Activated naive CD4-positive, alpha-beta T cell treated with anti-CD3 and anti-CD28 coated beads, Interleukin-2, amount 50 U/mL, for 72 hours (primary cell): Measurements from ENCODE around the gene SUFU. TPM values are rescaled to one million over a fixed set of nuclear protein-coding genes. Genes with fewer than 3 reads are reported as not detected.

Source experiments
- ATAC-seq, 2 donors: fragments of 150-1000 bp; cut with Tn5 transposase; 2 replicates each; pipeline ENCODE4 v1.10.0; 2021; ENCODE audit warnings: mild to moderate bottlenecking in 2 of 2, moderate library complexity in 2 of 2
- DNase-seq, 2 donors: peaks; one replicate each; pipeline ENCODE4 v3.0.0; 2021 to 2022; ENCODE audit warnings: low spot score in 2 of 2
- H3K27ac Mint-ChIP-seq, 2 donors: one replicate each; pipeline ENCODE4 v1.8.0; 2022; ENCODE audit warnings: mild to moderate bottlenecking in 2 of 2, mixed read lengths in 2 of 2
- H3K36me3 Mint-ChIP-seq, 2 donors: one replicate each; pipeline ENCODE4 v1.8.0; 2022; ENCODE audit warnings: mixed read lengths in 2 of 2
- H3K9me3 Mint-ChIP-seq, 2 donors: one replicate each; pipeline ENCODE4 v1.8.0; 2022; ENCODE audit warnings: mixed read lengths in 2 of 2
- total RNA-seq, 2 donors: library from RNA; stranded (reverse); gene quantifications; one replicate each; pipeline ENCODE4 v1.2.3, GENCODE V29; 2022

Gene SUFU
- total RNA-seq, 2 donors from 2014 or later: 9.1 to 9.9 TPM

DNA sequence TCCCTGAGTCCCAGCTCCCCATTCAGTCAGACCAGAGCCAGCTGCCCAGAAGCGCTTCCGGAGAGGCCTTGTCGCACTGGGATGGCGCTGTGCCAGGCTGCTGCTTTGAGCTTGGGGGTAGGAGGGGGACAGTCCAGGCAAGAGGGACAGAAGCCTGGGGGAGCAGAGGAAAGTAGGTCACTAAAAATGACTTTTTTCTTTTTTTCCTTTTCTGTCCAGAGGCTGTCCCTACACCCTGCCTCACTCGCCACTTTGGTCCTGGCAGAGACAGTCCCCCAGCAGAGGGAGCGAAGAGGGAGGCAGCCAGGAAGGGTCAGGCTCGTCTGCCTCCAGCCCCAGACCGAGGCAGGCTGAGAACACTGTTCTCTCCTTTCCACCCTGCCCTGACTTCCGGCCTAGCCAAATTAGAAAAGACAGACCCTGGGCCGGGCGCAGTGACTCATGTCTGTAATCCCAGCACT lies 124.7 kb downstream of the SUFU start:
- no peaks in the 10 kb centered on the region for H3K36me3 Mint-ChIP-seq
- H3K9me3 Mint-ChIP-seq: no peaks in the 10 kb centered on the region
- ATAC-seq (no peak), DNase-seq (no peak)
- peak overlapping the region in 1 of 2 donors; percentile 50 for H3K27ac Mint-ChIP-seq

DNA sequence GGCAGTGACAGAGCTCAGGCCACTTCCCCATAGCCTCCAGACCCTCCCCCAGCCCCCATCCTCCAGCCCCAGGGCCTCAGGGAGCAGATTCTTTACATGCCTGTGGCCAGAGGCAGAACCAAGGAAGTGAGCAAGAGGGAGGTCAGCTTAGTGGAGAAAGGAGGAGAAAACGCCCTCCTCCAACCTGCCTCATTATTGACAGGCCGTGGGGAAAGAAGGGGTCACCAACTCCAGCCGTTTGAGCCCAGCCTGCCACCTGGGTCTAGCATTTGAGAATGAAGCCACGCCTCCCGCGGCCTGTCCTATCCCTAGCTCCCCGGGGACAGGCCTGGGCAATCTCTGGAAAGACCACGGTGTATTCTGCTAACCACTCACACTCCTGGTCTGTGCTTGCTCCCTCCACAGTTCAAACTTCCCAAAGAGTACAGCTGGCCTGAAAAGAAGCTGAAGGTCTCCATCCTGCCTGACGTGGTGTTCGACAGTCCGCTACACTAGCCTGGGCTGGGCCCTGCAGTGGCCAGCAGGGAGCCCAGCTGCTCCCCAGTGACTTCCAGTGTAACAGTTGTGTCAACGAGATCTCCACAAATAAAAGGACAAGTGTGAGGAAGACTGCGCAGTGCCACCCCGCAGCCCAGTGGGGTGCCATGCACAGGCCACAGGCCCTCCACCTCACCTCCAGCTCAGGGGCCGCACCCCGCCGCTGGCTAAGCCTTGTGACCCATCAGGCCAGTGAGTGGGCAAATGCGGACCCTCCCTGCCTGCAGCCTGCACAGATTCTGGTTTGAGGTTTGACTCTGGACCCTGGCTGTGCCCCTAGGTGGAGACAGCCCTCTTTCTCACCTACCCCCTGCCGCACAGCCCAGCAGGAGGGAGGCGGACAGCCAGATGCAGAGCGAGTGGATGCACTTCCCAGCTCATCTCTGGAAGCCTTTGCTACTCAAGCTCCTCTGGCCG lies 126.2 kb downstream of the SUFU start:
- Mint-ChIP-seq H3K27ac (peak overlapping the region; percentile 28 to 73), H3K9me3 (no peaks in the 10 kb centered on the region), H3K36me3 (no peaks in the 10 kb centered on the region)
- no peak for DNase-seq
- no peak for ATAC-seq

DNA sequence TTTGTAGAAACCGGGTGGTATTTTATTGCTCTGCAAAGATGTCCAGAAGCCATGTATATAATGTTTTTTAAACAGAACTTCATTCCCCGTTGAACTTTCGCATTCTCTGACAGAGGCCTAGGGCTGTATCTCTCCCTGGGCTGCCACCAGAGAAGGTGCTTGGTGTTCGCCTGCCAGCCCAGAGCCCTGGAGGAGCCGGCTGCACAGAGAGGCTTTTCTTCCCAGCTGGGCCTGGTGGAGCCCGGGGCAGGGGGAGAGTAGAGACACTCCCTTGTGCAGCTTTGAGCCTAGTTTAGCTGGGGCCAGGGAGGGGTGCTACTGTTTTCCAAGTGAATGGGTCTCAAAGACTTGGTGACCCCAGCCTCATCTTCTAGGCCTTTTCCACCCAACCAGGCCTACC lies 126.9 kb downstream of the SUFU start:
- DNase-seq: no peak
- ATAC-seq: no peak
- Mint-ChIP-seq H3K27ac (peak overlapping the region; percentile 28 to 73), H3K36me3 (no peaks in the 10 kb centered on the region), H3K9me3 (no peaks in the 10 kb centered on the region)

DNA sequence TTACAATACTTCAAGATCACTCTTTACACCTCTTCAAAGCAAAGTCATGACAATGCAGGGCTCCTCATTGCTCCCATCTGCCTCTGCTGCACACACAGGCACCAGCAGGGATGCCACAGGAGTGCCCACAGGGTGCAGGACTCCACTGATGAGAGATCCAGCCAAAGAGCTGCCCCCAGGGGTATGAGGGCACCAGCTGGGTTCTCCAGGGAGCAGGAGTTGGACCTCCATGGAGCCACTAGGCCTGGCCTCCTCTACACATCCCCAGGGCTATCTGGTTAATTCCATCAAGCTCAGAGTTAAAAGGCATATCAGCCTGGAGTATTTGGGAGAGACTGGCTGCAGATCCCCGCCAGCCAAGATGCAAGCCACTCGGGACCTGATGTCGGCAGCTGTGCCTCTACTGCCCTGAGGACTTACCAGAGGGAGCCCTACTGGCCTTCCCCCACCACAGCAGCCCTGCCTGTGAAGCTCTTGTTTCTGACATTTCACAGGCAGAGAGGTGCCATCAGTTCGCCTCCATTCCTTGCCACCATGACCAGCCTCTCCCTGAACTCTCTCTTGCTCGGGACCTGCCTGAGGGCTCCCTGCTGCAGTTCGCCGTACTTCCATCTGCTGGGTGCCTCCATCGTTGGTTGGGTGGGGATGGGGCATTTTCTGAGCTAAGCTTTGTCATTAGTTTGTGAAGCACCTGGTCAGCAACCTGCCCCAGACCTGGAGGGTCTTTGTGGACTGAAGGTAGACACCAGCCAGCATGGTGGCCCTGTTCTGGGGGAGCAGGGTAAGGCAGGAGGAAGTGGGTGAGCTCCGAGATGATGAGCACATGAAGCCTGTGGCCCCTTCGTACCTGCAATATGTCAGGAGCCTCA lies 128.0 kb downstream of the SUFU start:
- Mint-ChIP-seq H3K9me3 (no peaks in the 10 kb centered on the region), H3K27ac (peak overlapping the region; percentile 46 to 77), H3K36me3 (no peaks in the 10 kb centered on the region)
- DNase-seq (no peak), ATAC-seq (no peak)

DNA sequence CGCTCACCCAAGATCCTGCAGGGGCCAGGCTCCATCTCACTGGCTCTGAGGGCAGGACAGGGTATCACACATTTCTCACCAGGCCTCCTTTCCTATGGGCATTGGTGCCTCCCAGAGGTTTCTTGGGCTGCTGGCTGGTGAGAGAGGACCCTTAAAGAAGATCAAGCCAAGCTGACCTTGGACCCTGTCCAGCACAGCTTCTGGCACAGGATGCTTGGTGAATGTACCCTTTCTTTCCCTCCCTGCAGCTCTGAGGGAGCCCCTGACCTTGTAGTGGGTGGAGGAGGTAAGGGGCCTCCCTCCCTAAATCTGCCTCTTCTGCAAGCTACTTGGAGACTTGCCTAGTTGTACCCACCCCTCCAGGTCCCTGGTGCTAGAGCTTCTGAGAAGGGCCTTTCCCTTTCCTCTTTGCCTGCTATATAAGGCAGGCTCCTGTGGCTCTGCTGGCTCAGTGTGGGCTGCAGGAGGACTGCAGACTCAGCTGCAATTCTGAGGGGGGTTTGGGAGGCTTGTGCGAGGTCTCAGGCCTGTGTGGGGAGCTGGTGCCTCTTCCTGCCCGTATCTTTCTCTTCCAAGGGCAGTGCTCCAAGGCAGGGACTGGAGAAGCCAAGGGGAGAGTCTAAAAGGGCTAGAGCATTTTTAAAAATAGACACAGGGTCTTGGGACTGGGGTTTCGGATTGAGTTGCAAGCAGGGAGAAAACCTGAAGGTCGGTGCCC lies 128.8 kb downstream of the SUFU start:
- Mint-ChIP-seq H3K27ac (peak overlapping the region; percentile 46 to 77), H3K36me3 (no peaks in the 10 kb centered on the region), H3K9me3 (no peaks in the 10 kb centered on the region)
- DNase-seq (no peak), ATAC-seq (peak in 1 of 2 donors; percentile 45)

DNA sequence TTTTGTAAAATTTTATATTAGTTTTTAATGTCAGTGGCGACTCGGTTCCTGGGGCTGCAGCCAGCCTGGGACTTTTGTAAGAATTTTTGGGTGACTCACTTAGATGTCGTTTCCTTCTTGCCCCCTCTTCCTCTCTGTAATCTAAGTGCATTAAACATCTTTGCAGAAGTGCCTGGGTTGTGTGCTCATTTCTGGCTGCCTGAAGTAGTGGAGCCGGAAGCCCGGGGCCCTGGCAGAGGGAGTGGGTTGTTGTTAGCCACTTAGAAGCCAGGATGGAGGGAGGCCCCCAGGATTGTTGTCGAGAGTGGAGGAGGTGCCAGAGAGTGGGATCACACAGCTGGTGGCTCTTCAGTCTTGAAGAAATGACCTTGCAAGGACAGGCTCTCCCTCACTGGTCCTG lies 129.5 kb downstream of the SUFU start:
- peak; percentile 48 to 76 for ATAC-seq
- no peak for DNase-seq
- Mint-ChIP-seq H3K36me3 (no peaks in the 10 kb centered on the region), H3K27ac (peak overlapping the region; percentile 80 to 92), H3K9me3 (no peaks in the 10 kb centered on the region)

DNA sequence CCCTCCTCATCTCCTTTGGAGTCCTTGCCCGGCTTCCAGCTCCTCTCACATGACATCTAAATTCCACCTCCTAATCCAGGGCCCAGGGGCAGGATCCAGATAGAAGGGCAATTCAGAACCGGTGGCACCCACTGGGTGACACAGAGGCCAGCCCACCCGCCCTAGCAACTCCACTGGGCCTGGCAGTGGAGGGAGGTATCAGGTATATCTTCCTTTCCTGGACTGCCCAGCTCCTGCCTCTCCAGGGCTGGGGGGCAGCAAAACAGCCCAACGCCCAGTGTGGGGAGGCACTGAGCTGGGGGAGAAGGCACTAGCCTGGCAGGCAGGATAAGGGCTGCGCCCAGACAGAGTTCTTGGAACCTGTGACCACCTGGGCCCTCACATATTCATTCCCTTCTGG lies 130.1 kb downstream of the SUFU start:
- Mint-ChIP-seq H3K27ac (peak overlapping the region; percentile 80 to 92), H3K9me3 (no peaks in the 10 kb centered on the region), H3K36me3 (no peaks in the 10 kb centered on the region)
- ATAC-seq (no peak), DNase-seq (no peak)

DNA sequence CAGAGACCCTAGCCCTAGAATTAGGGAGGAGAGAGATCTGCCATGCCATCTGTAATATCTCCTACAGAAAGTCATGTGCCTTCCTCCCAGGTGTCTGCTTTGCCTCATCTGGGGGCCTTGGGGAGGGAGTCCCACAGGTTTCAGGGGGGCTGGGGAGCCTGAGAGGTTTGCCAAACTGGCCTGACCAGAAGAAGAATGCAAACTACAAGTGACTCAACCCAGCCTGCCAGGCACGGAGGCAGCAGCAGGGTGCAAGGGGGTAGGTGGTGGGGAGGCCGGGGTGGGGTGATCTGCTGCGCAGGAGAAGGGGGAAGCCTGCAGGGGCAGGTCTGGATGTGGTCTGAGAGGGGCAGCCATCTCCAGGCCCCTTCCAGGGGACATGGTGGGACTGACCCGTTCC lies 130.9 kb downstream of the SUFU start:
- Mint-ChIP-seq H3K36me3 (no peaks in the 10 kb centered on the region), H3K9me3 (no peaks in the 10 kb centered on the region), H3K27ac (peak overlapping the region; percentile 22 to 80)
- DNase-seq: no peak
- no peak for ATAC-seq

DNA sequence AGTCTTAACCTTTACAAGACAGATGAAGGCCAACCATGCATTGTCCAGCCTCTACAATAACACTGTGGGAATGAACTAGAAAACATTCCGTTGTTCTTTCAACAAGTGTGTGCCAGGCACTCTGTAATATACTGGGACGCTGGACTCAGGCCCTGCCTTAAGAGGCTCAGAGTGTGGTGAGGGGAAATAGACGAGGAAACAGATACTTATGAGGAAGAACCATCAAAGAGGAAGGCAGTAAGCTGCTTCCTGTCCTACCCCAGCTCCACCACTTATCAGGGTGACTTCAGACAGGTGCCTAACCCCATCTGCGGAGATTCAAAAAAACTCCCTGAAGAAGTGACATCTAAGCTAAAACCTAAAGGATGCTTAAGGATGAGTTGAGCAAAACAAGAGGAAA lies 131.6 kb downstream of the SUFU start:
- Mint-ChIP-seq H3K27ac (no peak overlapping the region), H3K9me3 (no peaks in the 10 kb centered on the region), H3K36me3 (no peaks in the 10 kb centered on the region)
- DNase-seq (no peak), ATAC-seq (peak; percentile 17 to 49)

DNA sequence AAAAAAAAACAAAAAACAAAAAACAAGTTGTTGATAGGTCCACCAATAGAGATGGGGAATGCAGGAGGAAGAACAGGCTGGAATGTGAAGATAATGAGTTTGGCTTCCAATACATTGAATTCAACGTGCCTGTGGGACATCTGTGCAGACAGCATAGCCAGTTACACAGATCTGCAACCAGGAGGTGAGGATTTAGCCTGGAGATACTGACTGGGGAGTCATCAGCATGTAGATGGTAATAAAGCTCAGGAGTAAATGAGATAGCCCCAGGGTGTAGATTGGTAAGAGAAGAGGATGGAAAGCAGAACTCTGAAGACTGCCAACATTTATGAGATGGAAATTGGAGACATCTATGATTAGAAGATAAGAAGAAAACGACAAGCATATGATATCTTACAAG lies 135.8 kb downstream of the SUFU start:
- Mint-ChIP-seq H3K27ac (no peak overlapping the region), H3K9me3 (no peaks in the 10 kb centered on the region), H3K36me3 (no peaks in the 10 kb centered on the region)
- no peak for DNase-seq
- no peak for ATAC-seq

DNA sequence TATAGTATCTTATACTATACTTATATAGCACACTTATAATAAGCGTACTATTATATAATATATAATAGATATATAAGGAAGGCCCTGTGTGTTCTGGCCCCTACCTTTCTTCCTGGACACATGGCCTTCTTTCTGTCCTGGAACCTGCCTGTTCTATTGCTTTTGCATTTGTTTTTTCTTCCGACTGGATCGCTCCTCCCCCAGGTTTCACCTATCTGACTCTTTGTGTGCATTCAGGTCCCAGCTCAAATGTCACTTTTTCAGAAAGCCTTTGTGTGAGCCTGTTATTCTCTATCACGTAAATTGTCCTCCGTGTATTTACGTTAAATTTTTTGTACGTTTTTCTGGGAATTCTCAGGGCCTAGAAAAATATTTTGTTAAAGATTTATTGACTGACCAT lies 137.6 kb downstream of the SUFU start:
- H3K9me3 Mint-ChIP-seq: no peaks in the 10 kb centered on the region
- peaks cover 9 to 18% of the 10 kb centered on the region in 2 donors for H3K36me3 Mint-ChIP-seq
- H3K27ac Mint-ChIP-seq: peak overlapping the region; percentile 86 to 93
- ATAC-seq: no peak
- DNase-seq: no peak

DNA sequence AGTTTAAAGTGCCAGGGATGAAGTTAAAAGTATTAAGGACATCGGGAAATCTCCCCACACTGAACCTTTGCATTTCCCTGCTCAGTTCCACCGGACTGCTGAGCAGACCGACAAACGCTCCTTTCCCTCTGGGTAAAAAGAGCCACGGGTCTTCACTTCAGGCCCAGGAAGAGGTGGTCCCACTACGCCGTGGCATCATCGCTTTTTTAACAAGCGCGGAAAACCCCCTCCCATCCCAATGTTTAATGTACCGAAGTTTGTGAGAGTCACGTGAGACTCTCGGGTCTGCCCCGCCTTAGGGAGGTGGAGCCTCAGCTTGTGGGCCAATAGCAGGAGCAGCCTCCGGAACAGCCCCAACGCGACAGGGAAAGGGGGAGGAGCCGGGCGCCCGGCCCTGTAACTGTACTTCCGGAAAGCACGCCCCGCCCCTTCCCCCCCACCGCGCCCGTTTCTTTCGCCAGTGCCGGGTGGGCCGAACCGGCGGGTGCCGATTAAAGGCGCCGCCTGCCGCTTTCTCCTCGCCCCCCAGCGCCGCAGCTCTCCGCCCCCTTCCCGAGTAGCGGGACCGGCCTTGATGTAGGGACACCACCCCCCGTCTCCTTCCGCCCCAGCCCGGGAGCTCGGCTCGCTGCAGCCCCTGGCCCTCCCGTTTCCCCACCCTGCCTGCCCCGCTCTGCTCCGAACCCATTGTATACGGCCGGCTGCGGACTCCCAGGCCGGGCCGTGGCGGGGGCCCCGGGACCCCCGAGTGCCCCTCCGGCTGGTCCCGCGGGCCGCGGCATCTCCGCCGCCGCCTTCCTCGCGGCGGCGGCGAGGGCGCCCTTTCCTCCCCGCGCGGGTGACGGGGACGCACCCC lies 138.3 kb downstream of the SUFU start:
- DNase-seq: peak; percentile 92 to 97
- Mint-ChIP-seq H3K27ac (peak overlapping the region; percentile 86 to 93), H3K9me3 (no peaks in the 10 kb centered on the region), H3K36me3 (peaks cover 9 to 23% of the 10 kb centered on the region in 2 donors)
- ATAC-seq: peak; percentile 72 to 73

DNA sequence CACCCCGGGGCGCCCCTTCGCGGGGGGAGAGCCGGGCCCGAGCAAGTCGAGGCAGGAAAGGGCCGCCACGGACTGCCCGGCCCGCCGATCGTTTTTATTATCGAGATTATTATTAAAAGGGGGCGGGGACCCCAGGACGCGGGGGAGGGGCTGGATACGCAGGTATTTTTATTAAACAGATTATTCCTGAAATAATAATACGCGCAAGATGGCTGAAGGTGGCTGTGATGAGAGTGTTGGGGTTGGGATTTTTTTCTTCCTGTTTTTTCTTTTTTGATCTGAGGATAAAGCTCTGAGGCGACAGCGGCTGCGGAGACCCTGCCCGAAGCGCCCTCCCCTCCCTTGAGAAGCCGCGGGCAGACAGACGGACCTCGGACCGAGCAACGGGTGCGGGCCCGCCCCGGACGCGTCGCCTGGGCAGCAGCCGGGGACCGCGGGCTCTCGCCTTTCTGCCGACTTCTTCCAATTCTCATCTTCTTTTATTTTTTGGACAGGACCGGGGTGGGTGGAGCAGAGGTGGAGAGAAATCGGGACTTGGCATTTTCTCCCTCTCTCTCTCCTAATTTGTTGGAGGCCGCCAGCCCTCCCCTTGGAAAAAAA lies 139.1 kb downstream of the SUFU start:
- Mint-ChIP-seq H3K36me3 (peaks cover 9 to 23% of the 10 kb centered on the region in 2 donors), H3K9me3 (no peaks in the 10 kb centered on the region), H3K27ac (peak overlapping the region; percentile 81 to 91)
- DNase-seq (peak in 1 of 2 donors; percentile 22), ATAC-seq (no peak)

DNA sequence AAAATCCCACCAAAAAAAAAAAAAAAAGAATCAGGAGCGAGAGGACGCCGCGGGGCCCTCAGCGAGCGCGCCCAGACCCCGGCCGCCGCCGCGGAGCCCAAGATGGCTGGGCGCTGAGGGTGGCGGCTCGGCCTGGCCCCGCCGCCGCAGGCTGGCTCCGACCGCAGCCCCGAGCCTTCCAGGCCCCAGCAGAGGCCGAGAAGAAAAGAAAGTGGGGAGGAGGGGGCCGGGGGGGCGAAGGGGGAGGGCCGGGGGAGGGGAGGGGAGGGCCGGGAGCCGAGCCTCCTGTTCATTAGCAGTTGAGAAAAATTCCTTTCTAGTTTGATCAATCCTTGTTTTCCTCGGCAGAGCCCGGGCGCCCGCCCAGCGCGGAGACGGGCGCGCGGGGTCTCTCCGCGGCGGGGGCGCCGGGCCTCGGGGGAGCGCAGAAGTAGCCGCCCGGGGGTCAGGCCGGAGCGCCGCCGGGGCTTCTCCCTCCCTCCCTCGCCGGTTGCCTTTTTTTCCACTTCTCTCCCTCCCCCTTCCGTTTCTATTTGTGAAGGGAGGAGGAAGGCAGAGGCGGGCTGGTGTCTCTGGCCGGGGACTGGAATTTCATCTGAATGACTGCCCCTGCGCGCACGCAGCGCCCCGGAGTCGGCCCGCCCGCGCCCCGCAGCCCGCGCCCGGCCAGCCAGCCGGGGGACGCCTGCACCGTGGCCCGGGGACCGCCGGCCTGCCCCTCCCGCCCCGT lies 139.7 kb downstream of the SUFU start:
- no peaks in the 10 kb centered on the region for H3K9me3 Mint-ChIP-seq
- H3K27ac Mint-ChIP-seq: peak overlapping the region; percentile 81 to 91
- DNase-seq: peak in 1 of 2 donors; percentile 70
- peaks cover 9 to 23% of the 10 kb centered on the region in 2 donors for H3K36me3 Mint-ChIP-seq
- no peak for ATAC-seq
